DOHH2 (cell line): Measurements from ENCODE around the gene PLSCR5.

Experiments used
- EZH2phosphoT487 ChIP-seq: fragments of 200-600 bp; sonication (generic); IDR thresholded peaks from 2 replicates; pipeline ENCODE4 v1.6.1; 2017; ENCODE audit warnings: borderline replicate concordance, mild to moderate bottlenecking, antibody characterized with exemption, low read length, moderate library complexity, mixed read lengths
- TF ChIP-seq, protein P1 (sequence below): fragments of 200-600 bp; sonication (generic); IDR thresholded peaks from one replicate; pipeline ENCODE4 v1.5.1; 2014; ENCODE audit warnings: antibody characterized with exemption, mild to moderate bottlenecking, low read depth, low read length; ENCODE audit not compliant: poor library complexity, severe bottlenecking

GRCh38 chr3:146637871-146638270, 32.7 kb upstream of the PLSCR5 start:
- TF ChIP-seq, protein P1, sequence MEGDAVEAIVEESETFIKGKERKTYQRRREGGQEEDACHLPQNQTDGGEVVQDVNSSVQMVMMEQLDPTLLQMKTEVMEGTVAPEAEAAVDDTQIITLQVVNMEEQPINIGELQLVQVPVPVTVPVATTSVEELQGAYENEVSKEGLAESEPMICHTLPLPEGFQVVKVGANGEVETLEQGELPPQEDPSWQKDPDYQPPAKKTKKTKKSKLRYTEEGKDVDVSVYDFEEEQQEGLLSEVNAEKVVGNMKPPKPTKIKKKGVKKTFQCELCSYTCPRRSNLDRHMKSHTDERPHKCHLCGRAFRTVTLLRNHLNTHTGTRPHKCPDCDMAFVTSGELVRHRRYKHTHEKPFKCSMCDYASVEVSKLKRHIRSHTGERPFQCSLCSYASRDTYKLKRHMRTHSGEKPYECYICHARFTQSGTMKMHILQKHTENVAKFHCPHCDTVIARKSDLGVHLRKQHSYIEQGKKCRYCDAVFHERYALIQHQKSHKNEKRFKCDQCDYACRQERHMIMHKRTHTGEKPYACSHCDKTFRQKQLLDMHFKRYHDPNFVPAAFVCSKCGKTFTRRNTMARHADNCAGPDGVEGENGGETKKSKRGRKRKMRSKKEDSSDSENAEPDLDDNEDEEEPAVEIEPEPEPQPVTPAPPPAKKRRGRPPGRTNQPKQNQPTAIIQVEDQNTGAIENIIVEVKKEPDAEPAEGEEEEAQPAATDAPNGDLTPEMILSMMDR: no peak
- no peak for TF ChIP-seq EZH2phosphoT487
